ENCODE data around the gene CALN1.

Gene CALN1

GRCh38 chr7:71824006-71824760 lies 588.0 kb downstream of the CALN1 start:
- TF ChIP-seq FOXP2 (optimal IDR thresholded peaks at IDR 0.05; ENCODE audit: borderline replicate concordance, extremely low read depth, extremely low read length, insufficient read depth), result no peak
- TF ChIP-seq SIN3A (IDR thresholded peaks at IDR 0.05; ENCODE audit: borderline replicate concordance, insufficient read depth, low read length), result no peak
- TF ChIP-seq TAF1 (IDR thresholded peaks at IDR 0.05; ENCODE audit: borderline replicate concordance, insufficient read depth, low read length), result no peak
- no peak for TF ChIP-seq REST (IDR thresholded peaks at IDR 0.05; ENCODE audit: insufficient read depth in 1 of 2, low read depth in 2 of 2, low read length in 2 of 2)
- no peak for TF ChIP-seq POLR2AphosphoS5 (IDR thresholded peaks at IDR 0.05; ENCODE audit: low read depth, low read length)

GRCh38 chr7:71817916-71818315 lies 594.2 kb downstream of the CALN1 start:
- no peak for TF ChIP-seq SIN3A (IDR thresholded peaks at IDR 0.05; ENCODE audit: borderline replicate concordance, insufficient read depth, low read length)
- no peak for TF ChIP-seq REST (IDR thresholded peaks at IDR 0.05; ENCODE audit: insufficient read depth in 1 of 2, low read depth in 2 of 2, low read length in 2 of 2)
- TF ChIP-seq FOXP2 (optimal IDR thresholded peaks at IDR 0.05; ENCODE audit: borderline replicate concordance, extremely low read depth, extremely low read length, insufficient read depth), result no peak
- no peak for TF ChIP-seq TAF1 (IDR thresholded peaks at IDR 0.05; ENCODE audit: borderline replicate concordance, insufficient read depth, low read length)
- no peak for TF ChIP-seq POLR2AphosphoS5 (IDR thresholded peaks at IDR 0.05; ENCODE audit: low read depth, low read length)

- TF ChIP-seq REST (IDR thresholded peaks at IDR 0.05; ENCODE audit: insufficient read depth in 1 of 2, low read depth in 2 of 2, low read length in 2 of 2) (no peak), POLR2AphosphoS5 (IDR thresholded peaks at IDR 0.05; ENCODE audit: low read depth, low read length) (no peak), TAF1 (IDR thresholded peaks at IDR 0.05; ENCODE audit: borderline replicate concordance, insufficient read depth, low read length) (no peak), FOXP2 (optimal IDR thresholded peaks at IDR 0.05; ENCODE audit: borderline replicate concordance, extremely low read depth, extremely low read length, insufficient read depth) (no peak), SIN3A (IDR thresholded peaks at IDR 0.05; ENCODE audit: borderline replicate concordance, insufficient read depth, low read length) (no peak)
Measured at GRCh38 chr7:71808115-71808514, 604.0 kb downstream of the CALN1 start.

GRCh38 chr7:71804256-71804655 lies 607.9 kb downstream of the CALN1 start:
- TF ChIP-seq SIN3A (IDR thresholded peaks at IDR 0.05; ENCODE audit: borderline replicate concordance, insufficient read depth, low read length), result no peak
- TF ChIP-seq FOXP2 (optimal IDR thresholded peaks at IDR 0.05; ENCODE audit: borderline replicate concordance, extremely low read depth, extremely low read length, insufficient read depth), result no peak
- TF ChIP-seq REST (IDR thresholded peaks at IDR 0.05; ENCODE audit: insufficient read depth in 1 of 2, low read depth in 2 of 2, low read length in 2 of 2), result no peak
- no peak for TF ChIP-seq POLR2AphosphoS5 (IDR thresholded peaks at IDR 0.05; ENCODE audit: low read depth, low read length)
- TF ChIP-seq TAF1 (IDR thresholded peaks at IDR 0.05; ENCODE audit: borderline replicate concordance, insufficient read depth, low read length), result no peak
